ENCODE data around the gene CRKL. TPM values are rescaled to one million over a fixed set of nuclear protein-coding genes. Genes with fewer than 3 reads are reported as not detected.

CRKL gene
- total RNA-seq, 1 experiment from 2014 or later = 87.7 TPM

DNA sequence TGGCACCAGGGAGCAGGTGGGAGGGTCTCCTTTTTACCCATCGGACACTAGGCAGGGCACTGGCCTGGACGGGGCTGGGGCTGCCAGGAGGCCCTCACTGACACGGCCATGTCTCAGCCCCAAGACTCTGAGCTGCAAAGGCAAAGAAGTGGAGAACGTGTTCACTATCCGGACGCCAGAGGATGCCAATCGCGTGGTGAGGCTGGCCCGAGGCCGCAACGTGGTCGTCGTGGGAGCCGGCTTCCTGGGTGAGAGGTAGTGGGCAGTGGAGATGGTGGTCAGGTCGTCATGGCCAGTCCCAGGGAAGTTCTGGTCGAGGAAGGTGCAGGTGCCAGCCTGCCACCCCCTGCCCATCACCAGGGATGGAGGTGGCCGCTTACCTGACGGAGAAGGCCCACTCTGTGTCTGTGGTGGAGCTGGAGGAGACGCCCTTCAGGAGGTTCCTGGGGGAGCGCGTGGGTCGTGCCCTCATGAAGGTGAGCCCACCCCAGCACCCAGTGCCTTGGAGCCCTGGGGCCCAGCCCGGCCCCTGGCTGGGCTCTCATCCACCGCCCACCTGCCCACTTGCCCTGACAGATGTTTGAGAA, 59.2 kb downstream of the CRKL start:
- TF ChIP-seq, protein P1, sequence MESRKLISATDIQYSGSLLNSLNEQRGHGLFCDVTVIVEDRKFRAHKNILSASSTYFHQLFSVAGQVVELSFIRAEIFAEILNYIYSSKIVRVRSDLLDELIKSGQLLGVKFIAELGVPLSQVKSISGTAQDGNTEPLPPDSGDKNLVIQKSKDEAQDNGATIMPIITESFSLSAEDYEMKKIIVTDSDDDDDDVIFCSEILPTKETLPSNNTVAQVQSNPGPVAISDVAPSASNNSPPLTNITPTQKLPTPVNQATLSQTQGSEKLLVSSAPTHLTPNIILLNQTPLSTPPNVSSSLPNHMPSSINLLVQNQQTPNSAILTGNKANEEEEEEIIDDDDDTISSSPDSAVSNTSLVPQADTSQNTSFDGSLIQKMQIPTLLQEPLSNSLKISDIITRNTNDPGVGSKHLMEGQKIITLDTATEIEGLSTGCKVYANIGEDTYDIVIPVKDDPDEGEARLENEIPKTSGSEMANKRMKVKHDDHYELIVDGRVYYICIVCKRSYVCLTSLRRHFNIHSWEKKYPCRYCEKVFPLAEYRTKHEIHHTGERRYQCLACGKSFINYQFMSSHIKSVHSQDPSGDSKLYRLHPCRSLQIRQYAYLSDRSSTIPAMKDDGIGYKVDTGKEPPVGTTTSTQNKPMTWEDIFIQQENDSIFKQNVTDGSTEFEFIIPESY (IDR thresholded peaks at IDR 0.05; ENCODE audit: extremely low read depth, insufficient replicate concordance, low read length) = no peak
- TF ChIP-seq, protein P2, sequence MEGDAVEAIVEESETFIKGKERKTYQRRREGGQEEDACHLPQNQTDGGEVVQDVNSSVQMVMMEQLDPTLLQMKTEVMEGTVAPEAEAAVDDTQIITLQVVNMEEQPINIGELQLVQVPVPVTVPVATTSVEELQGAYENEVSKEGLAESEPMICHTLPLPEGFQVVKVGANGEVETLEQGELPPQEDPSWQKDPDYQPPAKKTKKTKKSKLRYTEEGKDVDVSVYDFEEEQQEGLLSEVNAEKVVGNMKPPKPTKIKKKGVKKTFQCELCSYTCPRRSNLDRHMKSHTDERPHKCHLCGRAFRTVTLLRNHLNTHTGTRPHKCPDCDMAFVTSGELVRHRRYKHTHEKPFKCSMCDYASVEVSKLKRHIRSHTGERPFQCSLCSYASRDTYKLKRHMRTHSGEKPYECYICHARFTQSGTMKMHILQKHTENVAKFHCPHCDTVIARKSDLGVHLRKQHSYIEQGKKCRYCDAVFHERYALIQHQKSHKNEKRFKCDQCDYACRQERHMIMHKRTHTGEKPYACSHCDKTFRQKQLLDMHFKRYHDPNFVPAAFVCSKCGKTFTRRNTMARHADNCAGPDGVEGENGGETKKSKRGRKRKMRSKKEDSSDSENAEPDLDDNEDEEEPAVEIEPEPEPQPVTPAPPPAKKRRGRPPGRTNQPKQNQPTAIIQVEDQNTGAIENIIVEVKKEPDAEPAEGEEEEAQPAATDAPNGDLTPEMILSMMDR (IDR thresholded peaks at IDR 0.05 in 2 of 3, conservative IDR thresholded peaks at IDR 0.05 in 1 of 3; ENCODE audit: borderline replicate concordance in 1 of 3, insufficient read depth in 1 of 3, low read depth in 2 of 3, low read length in 2 of 3) = no peak
- TF ChIP-seq, protein P3, sequence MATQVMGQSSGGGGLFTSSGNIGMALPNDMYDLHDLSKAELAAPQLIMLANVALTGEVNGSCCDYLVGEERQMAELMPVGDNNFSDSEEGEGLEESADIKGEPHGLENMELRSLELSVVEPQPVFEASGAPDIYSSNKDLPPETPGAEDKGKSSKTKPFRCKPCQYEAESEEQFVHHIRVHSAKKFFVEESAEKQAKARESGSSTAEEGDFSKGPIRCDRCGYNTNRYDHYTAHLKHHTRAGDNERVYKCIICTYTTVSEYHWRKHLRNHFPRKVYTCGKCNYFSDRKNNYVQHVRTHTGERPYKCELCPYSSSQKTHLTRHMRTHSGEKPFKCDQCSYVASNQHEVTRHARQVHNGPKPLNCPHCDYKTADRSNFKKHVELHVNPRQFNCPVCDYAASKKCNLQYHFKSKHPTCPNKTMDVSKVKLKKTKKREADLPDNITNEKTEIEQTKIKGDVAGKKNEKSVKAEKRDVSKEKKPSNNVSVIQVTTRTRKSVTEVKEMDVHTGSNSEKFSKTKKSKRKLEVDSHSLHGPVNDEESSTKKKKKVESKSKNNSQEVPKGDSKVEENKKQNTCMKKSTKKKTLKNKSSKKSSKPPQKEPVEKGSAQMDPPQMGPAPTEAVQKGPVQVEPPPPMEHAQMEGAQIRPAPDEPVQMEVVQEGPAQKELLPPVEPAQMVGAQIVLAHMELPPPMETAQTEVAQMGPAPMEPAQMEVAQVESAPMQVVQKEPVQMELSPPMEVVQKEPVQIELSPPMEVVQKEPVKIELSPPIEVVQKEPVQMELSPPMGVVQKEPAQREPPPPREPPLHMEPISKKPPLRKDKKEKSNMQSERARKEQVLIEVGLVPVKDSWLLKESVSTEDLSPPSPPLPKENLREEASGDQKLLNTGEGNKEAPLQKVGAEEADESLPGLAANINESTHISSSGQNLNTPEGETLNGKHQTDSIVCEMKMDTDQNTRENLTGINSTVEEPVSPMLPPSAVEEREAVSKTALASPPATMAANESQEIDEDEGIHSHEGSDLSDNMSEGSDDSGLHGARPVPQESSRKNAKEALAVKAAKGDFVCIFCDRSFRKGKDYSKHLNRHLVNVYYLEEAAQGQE (IDR thresholded peaks at IDR 0.05; ENCODE audit: low read depth) = no peak
- TF ChIP-seq EZH2phosphoT487 (IDR thresholded peaks at IDR 0.05; ENCODE audit: borderline replicate concordance) (no peak), YY1 (IDR thresholded peaks at IDR 0.05; ENCODE audit: extremely low read depth, insufficient replicate concordance, low read depth, low read length) (no peak), SIN3A (IDR thresholded peaks at IDR 0.05; ENCODE audit: low read depth) (no peak), ZFX (IDR thresholded peaks at IDR 0.05) (no peak), JUND (IDR thresholded peaks at IDR 0.05) (no peak), SRF (IDR thresholded peaks at IDR 0.05; ENCODE audit: low read depth) (no peak), POLR2AphosphoS5 (IDR thresholded peaks at IDR 0.05; ENCODE audit: low read depth, low read length) (no peak), SP1 (IDR thresholded peaks at IDR 0.05; ENCODE audit: low read depth) (no peak)
- intact Hi-C loops (cut with micrococcal nuclease) = no loop called here
- Histone ChIP-seq H3K4me2 (ENCODE audit: low read length) (no peak overlapping the region), H3K9me2 (ENCODE audit: insufficient read depth) (no peaks in the 10 kb centered on the region), H3K4me3 (replicated peaks in 1 of 2; ENCODE audit: low read depth in 1 of 2, low read length in 2 of 2) (no peak overlapping the region), H4K20me1 (ENCODE audit: insufficient read depth) (no peaks in the 10 kb centered on the region), H3K9me3 (ENCODE audit: control insufficient read depth in 1 of 2, insufficient read depth in 1 of 2, low read depth in 1 of 2, low read length in 2 of 2) (peaks cover 4 to 10% of the 10 kb centered on the region in 2 experiments; a peak in 1 of 4 replicates), H3K79me2 (ENCODE audit: insufficient read depth, low read length) (no peaks in the 10 kb centered on the region), H3K27ac (ENCODE audit: low read depth, low read length) (no peak overlapping the region), H3K9ac (ENCODE audit: low read length) (no peak overlapping the region), H3K36me3 (ENCODE audit: control insufficient read depth in 1 of 2, insufficient read depth in 2 of 2, low read length in 2 of 2) (no peaks in the 10 kb centered on the region), H2AFZ (ENCODE audit: low read depth, low read length, poor library complexity, severe bottlenecking) (no peak overlapping the region), H3K4me1 (ENCODE audit: control insufficient read depth in 1 of 2, insufficient read depth in 2 of 2, low read length in 2 of 2) (peaks cover 3 to 12% of the 10 kb centered on the region in 2 experiments; a peak in 2 of 4 replicates), H3K27me3 (ENCODE audit: insufficient read depth, low read length) (no peaks in the 10 kb centered on the region)
- no TSS peak for BruUV-seq (replicated peaks)
- ChIA-PET CTCF (no interaction called here), POLR2A (interaction anchor here (1.1 kb wide), 1 partner anchor 19 kb away, joined by 10 read pairs; no protein-coding TSS in a partner anchor), RAD21 (ENCODE audit: low non-redundant PET in 1 of 2, low total read pairs in 2 of 2, uncharacterized antibody in 2 of 2, unreplicated experiment in 2 of 2) (no interaction called here)
- no peak for ATAC-seq
- no peak for DNase-seq (ENCODE audit: low read depth, low spot score)

Measured in HCT116 (cell line).